GM11168 (cell line): ENCODE results near the gene ADD3.

Experiments used
- in situ Hi-C: fragments of 300-500 bp; cut with MboI; formaldehyde crosslinking; loops from one replicate; pipeline ENCODE4 v1.12.0; 2022; ENCODE audit warnings: low sequenced_read_pairs; ENCODE audit not compliant: unreplicated experiment

The ADD3 gene

DNA sequence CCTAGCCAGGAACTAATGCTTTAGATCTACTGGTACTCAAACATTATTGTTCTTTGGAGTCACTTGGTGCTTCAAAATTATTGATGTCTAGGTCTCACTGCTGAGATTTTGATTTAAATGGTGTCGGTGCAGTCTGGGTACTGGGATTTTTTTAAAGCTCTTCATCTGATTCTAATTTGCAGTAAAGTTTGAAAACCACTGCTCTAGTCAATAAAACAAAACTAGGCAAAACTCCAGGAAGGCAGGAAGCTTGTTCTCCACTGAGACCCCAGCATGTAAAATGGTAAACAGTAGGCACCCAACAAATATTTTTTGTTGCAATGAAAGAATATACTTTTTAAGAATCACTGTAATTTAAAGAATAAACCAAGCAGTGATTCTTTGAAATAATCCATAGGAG lies 49.7 kb downstream of the ADD3 start:
- in situ Hi-C loops: no loop called here

DNA sequence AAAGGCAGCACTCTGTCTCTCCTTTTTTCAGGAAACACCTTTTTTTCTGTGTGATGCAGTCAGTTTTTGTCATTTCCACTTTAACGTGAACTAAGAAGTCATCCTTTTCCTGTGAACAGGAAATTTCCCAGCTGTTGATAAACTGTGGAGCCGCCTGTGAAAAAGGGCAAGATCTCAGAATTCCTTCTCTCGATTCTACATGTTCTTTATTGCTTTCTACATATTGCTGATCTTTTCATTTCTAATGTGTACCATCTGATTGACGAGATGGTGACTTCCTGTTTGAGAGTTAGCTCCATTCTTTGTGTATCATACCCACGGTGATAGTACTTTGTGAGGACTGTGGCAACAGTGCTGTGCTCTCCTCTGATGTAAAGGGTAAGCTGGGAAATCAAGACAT lies 50.4 kb downstream of the ADD3 start:
- in situ Hi-C loops: no loop called here

- in situ Hi-C loops: no loop called here
These were observed 52.1 kb downstream of the ADD3 start for GRCh38 chr10:110059925-110060324.

- in situ Hi-C loops: no loop called here
These were observed 53.9 kb downstream of the ADD3 start for GRCh38 chr10:110061687-110062086.

- in situ Hi-C loops: no loop called here
These were observed 57.5 kb downstream of the ADD3 start for GRCh38 chr10:110065269-110065668.

DNA sequence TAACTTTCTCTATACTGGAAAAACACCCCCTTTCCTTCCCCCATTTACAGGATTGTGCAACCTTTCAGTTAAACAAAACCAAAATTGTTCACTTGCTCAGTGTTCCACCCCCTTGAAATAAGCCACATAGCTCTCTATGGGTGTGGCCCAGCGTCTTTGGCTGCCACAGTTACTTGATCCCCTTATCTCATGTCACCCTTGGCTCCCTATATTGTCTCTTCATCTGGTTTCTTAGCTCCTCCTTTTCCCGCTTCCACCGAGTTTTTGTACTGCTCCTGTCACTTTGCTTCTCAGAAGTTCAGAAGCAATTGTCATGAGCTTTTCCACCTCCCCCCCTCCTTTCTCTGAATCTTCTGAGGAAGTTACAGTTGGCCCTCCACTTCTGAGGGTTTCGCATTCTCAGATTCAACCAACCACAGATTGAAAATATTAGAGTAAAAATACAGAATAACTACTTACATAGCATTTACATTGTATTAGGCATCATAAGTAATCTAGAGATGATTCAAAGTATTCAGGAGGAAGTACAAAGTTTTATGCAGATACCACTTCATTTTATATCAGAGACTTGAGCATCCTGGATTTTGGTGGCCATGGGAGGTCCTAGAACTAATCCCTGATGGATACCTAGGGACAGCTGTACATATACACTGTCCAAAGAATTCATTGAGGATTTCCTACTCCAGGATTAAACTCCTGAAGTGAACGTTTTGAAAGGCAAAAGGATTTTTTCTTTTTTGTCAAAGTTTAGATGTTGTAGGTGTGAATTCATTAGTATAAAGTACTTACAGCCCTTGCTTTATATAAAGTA lies 60.4 kb downstream of the ADD3 start:
- in situ Hi-C loops: no loop called here

- in situ Hi-C loops: no loop called here
These were observed 61.0 kb downstream of the ADD3 start for GRCh38 chr10:110068780-110069179.

- in situ Hi-C loops: no loop called here
These were observed 61.8 kb downstream of the ADD3 start for GRCh38 chr10:110069502-110069982.

DNA sequence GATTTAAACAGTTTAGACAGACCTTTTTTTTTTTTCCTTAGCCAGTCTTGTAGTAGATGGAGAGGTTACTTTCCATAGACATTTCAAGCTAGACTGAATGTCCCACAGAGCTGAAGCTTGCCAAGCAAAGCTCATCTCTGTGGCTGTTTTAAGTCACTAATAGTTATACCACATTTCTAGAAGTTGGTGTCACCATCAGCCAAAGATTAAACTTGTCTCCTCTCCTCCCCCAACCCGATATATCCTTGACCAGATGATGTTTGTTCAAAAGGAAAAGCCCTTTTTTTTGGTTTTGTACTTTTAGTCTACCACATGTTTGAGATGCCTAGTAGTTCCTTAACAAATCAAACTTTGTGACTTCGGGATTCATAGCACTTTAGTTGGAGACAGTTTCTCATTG lies 66.1 kb downstream of the ADD3 start:
- in situ Hi-C loops: no loop called here

DNA sequence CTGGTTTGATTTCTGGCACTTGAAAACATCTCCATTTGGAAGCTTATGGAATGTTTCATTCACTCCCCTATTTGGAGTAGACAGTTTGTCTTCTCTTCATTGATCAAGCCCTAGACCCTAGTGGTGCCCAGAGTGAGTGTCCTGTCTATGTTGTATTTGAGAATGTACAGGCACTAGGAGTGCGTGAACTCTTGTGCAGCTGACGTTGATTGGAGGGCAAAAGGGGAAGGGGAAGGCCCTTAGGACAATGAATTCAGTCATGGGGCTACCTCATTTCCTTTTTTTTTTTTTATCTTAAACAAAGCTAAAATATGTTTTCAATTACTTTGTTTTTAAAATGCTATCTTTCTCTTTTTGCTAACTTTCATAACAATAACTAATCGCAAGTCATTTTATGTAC lies 66.5 kb downstream of the ADD3 start:
- in situ Hi-C loops: no loop called here

DNA sequence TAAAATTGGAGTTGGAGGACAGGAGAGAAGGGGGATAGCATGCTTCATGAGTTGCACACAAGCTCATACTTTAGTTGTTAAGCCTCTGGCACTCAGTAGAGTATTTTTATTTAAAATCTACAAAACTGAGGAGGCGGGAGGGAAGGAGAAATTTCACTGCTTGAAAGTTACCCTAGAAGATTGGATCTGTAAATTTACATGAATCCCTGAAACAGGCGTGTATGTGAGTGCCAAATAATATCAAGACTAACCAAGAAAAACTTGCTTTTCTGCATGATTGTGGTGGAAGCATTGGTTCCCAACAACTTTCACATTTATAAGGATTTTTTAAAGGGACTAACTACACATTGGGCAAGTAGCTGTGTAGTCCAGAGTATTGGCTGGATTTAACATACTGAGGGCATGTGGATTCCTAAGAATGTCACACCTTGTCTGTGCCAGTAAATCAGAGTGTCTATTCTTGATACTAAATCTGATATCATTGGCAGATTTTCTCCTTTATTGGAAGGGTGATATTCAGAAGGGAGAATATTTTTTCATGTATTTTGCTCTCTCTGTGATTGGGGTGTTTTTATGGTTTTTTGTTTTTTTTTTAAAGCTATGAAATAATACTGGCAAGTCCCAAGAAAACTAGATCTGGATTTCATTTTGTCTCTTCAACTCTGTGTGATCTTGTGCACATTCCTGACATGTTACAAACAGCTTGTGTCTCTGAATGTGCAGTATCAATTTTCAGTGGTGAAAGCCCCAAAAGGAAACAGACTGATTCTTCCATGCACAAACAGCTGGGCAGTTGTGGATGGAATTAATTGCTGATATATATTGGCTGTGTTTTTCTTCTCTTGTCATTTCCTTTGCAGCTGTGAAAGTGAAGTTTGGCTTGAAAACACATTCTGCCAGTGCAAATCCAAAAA lies 67.2 kb downstream of the ADD3 start:
- in situ Hi-C loops: no loop called here

DNA sequence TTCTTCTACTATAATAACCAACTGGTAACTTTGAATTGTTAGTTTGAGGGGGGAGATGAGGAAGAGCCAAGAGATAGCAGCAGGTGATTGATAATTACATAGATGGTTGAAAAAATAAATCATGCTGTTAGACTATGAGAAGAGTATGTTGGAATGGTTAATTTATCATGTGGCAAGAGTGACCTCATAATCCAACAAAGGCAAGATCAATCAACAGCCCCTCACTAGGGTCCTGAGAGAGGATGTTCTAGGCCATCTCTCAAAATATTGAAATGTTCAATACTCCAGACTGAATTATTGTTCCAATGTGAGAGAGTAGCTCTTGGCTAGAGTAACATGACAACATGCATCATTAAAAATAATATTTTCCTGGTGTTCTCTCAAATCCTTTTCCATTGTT lies 67.9 kb downstream of the ADD3 start:
- in situ Hi-C loops: no loop called here

GRCh38 chr10:110076559-110077318 lies 69.0 kb downstream of the ADD3 start:
- in situ Hi-C loops: no loop called here

DNA sequence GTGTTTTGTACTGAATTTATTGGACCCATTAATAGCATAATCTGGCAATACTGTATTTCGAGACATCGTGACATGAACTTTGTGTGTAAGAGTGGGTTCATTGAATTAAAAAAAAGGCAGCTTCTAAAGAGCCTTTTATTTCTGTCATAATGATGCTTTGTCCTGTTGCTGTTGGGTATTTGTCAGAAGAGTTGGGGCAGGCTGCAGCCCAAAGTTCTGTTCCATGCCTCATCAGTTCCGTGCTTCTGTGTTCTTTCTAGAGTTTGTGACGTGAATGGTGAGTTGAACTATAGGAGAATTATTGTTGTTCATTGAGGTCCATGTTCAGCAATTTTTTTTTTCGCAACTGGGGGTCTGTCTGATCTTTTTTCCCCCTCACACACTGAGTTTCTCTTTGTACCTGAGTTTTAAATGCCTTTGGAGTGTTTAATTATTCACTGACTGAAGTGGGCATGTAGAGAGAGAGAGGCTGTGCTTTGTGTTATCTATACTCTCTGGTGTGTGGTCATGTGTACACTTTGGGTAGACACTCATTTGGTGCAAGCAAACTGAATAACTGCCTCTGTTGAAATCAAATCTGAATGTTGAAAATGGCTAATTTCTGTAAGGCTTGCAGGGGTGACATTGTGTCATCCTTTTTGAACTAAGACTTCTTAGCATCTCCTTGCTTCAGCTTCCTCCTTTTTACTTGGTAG lies 69.8 kb downstream of the ADD3 start:
- in situ Hi-C loops: no loop called here

DNA sequence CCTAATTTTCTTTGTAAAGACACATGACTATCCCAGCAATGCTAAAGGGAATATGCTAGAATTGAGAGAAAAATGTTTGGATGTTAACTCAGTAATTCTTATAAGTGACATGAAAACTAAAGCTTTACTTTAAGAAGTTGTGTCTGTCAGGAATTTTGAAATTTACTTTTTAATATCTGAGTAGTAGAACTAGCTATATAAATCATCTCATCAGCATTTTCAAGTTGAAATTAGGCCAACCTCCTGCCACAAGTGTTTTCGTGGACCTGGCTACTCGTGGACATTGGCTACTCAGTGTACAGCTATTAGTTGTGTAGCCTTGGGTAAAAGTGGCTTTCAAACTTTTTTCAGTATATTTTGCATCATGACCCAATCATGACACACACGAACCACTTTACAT lies 70.5 kb downstream of the ADD3 start:
- in situ Hi-C loops: no loop called here

DNA sequence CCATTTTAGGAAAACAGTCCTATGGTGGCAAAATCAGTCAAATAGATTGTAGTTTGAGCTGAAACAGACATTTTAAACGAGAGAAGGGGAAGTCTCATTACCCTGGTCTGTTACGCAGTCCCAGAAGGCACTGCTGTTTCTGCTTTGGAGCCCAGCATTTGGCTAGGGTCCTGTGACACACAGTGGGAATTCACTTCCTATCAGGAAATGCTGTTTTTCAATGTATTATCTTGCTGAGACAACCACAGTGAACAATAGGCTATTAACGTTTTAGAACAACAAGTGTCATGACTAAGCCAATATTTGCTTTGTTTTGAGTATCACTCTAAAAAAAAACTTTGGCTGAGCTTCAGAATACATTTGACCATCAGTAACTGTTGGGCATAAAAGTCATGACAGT lies 74.1 kb downstream of the ADD3 start:
- in situ Hi-C loops: no loop called here

DNA sequence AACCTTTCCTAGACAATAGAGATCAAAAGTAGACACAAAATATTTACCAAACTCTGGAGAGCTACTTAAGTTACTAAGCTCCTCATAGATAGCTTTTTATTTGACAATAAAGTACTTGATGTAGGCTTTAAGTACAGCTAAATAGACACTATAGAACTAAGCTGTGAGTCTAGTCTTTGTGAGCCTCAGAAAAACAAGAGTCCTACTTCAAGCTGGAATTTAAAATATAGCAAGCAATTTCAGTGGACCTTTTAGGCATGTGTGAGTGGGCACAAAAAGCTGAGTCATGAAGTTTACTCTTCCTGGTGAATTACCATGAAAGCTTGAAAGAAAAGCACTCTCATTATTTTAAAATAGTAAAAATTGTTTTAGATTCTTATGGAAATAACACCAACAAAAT lies 76.1 kb downstream of the ADD3 start:
- in situ Hi-C loops: no loop called here

GRCh38 chr10:110087682-110088081 lies 79.9 kb downstream of the ADD3 start:
- in situ Hi-C loops: loop anchor here (5.0 kb wide), 1 partner anchor 80 kb away; the partner anchor contains the start of gene ADD3

DNA sequence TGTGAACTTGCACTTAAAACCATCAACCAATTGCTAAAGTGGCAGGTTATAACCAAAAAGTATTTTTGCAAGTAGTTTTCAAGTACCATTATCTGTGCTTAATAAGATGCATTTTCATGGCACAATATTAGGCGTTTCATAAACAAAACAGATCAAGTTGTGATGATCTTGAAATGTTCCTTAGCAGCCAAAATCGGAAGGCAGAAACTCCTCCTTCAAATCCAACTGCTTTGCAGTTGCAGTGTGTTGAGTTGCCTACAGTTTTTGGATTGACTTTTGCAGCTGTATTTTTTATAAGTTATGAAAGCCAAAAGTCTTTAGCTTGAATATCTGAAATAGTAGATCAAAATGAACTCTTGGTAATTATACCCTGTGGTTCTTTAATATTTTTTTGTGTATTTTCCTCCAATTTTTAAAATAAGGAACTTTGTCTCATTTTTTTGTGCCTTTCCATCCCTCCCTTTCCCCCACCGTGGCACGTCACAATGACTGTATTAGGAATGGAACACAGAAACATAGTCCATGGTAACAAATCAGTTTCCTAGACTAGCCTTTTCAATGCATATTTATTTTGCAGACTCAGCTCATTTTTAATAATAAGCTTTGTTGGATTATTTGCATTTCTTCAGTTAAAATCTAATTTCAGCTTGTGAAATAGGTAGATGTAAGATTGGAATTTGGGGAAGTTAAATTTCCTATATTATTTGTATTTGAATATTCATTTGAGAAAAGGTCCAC lies 80.8 kb downstream of the ADD3 start:
- in situ Hi-C loops: loop anchor here (5.0 kb wide), 1 partner anchor 81 kb away; the partner anchor contains the start of gene ADD3
